Uterus (tissue), 2 donors: ENCODE data around the gene HDHD2.

Source experiments
- CTCF ChIP-seq, 4 experiments: fragments of 200-600 bp in 2 of 4; fragments of 450-650 bp in 2 of 4; sonication (generic) in 2 of 4; IDR thresholded peaks; one replicate each; pipeline ENCODE4 v1.5.1; 2016 to 2019; ENCODE audit warnings: antibody characterized with exemption in 4 of 4, mild to moderate bottlenecking in 2 of 4, moderate library complexity in 1 of 4
- POLR2A ChIP-seq, 2 donors: fragments of 450-650 bp; IDR thresholded peaks; one replicate each; pipeline ENCODE4 v1.6.1; 2016; ENCODE audit warnings: antibody characterized with exemption in 2 of 2, mild to moderate bottlenecking in 1 of 2, moderate library complexity in 1 of 2

- TF ChIP-seq CTCF (IDR thresholded peaks at IDR 0.05) (no peak), POLR2A (IDR thresholded peaks at IDR 0.05) (no peak)
Observed at GRCh38 chr18:47146206-47146605, 4.1 kb downstream of the HDHD2 start.
